DOHH2 (cell line): Measurements from ENCODE around the gene VSIG10L.

Source experiments
- H3F3A ChIP-seq: fragments of 200-600 bp; sonication (generic), shearing (Covaris generic); 2 replicates; pipeline ENCODE4 v1.6.0; 2016; ENCODE audit warnings: antibody characterized with exemption, mild to moderate bottlenecking; ENCODE audit not compliant: control insufficient read depth, insufficient read depth
- H3K27ac ChIP-seq: fragments of 200-600 bp; sonication (generic); 2 replicates; pipeline ENCODE4 v1.5.1; 2014; ENCODE audit warnings: low read depth, mild to moderate bottlenecking, low read length, moderate library complexity
- H3K27me3 ChIP-seq: fragments of 200-600 bp; sonication (generic); 2 replicates; pipeline ENCODE4 v1.6.1; 2014; ENCODE audit warnings: mild to moderate bottlenecking, low read length, mixed read lengths; ENCODE audit not compliant: control insufficient read depth
- H3K36me3 ChIP-seq: fragments of 200-600 bp; sonication (generic); 2 replicates; pipeline ENCODE4 v1.6.1; 2014; ENCODE audit warnings: mild to moderate bottlenecking, low read length, moderate library complexity, mixed read lengths; ENCODE audit not compliant: control insufficient read depth
- H3K4me1 ChIP-seq: fragments of 200-600 bp; sonication (generic); 2 replicates; pipeline ENCODE4 v1.6.1; 2014; ENCODE audit warnings: mild to moderate bottlenecking, low read length, mixed read lengths; ENCODE audit not compliant: control insufficient read depth
- H3K4me2 ChIP-seq: fragments of 200-600 bp; sonication (generic); 2 replicates; pipeline ENCODE4 v1.6.0; 2014; ENCODE audit warnings: mild to moderate bottlenecking, low read length, moderate library complexity
- H3K4me3 ChIP-seq: fragments of 200-600 bp; sonication (generic); 2 replicates; pipeline ENCODE4 v1.5.1; 2014; ENCODE audit warnings: mild to moderate bottlenecking, low read length, mixed read lengths
- H3K79me2 ChIP-seq: fragments of 200-600 bp; sonication (generic); 2 replicates; pipeline ENCODE4 v1.6.1; 2014; ENCODE audit warnings: mild to moderate bottlenecking, low read length, mixed read lengths; ENCODE audit not compliant: control insufficient read depth
- H3K9me2 ChIP-seq: fragments of 200-600 bp; sonication (generic); replicated peaks from 2 replicates; pipeline ENCODE4 v1.6.1; 2014; ENCODE audit warnings: mild to moderate bottlenecking, low read length, mixed read lengths; ENCODE audit not compliant: control insufficient read depth
- H3K9me3 ChIP-seq: fragments of 200-600 bp; sonication (generic); 2 replicates; pipeline ENCODE4 v1.6.1; 2014; ENCODE audit warnings: antibody characterized with exemption, low read length, mixed read lengths; ENCODE audit not compliant: control insufficient read depth, insufficient read depth
- H4K20me1 ChIP-seq: fragments of 200-600 bp; sonication (generic); 2 replicates; pipeline ENCODE4 v1.6.0; 2014; ENCODE audit warnings: low read depth, mild to moderate bottlenecking, antibody characterized with exemption, low read length, moderate library complexity; ENCODE audit not compliant: control insufficient read depth, insufficient read depth
- CTCF ChIP-seq: fragments of 200-600 bp; sonication (generic); IDR thresholded peaks from one replicate; pipeline ENCODE4 v1.5.1; 2014; ENCODE audit warnings: antibody characterized with exemption, mild to moderate bottlenecking, low read depth, low read length; ENCODE audit not compliant: poor library complexity, severe bottlenecking
- EZH2phosphoT487 ChIP-seq: fragments of 200-600 bp; sonication (generic); IDR thresholded peaks from 2 replicates; pipeline ENCODE4 v1.6.1; 2017; ENCODE audit warnings: borderline replicate concordance, mild to moderate bottlenecking, antibody characterized with exemption, low read length, moderate library complexity, mixed read lengths

Gene VSIG10L

GRCh38 chr19:51367255-51367564 lies 25.3 kb upstream of the VSIG10L start:
- peak overlapping the region; percentile 100 for H3K4me3 ChIP-seq
- peaks cover 10% of the 10 kb centered on the region; the same call in 1 of the 2 replicates for H3K36me3 ChIP-seq
- H3F3A ChIP-seq, result no peaks in the 10 kb centered on the region
- no peaks in the 10 kb centered on the region for H3K27me3 ChIP-seq
- no peaks in the 10 kb centered on the region for H4K20me1 ChIP-seq
- TF ChIP-seq CTCF (no peak), EZH2phosphoT487 (no peak)
- H3K79me2 ChIP-seq, result peaks cover 43% of the 10 kb centered on the region
- H3K27ac ChIP-seq, result peak overlapping the region; percentile 84
- H3K4me2 ChIP-seq, result peak overlapping the region; percentile 98
- peaks cover 27% of the 10 kb centered on the region for H3K4me1 ChIP-seq
- no peaks in the 10 kb centered on the region for H3K9me3 ChIP-seq
- no peaks in the 10 kb centered on the region for H3K9me2 ChIP-seq

- Histone ChIP-seq H3K9me2 (no peaks in the 10 kb centered on the region), H3F3A (no peaks in the 10 kb centered on the region), H3K27ac (peak overlapping the region; percentile 84), H3K27me3 (no peaks in the 10 kb centered on the region), H3K4me3 (peak overlapping the region; percentile 100), H3K9me3 (no peaks in the 10 kb centered on the region), H3K36me3 (peaks cover 10% of the 10 kb centered on the region; the same call in 1 of the 2 replicates), H4K20me1 (no peaks in the 10 kb centered on the region), H3K4me1 (peaks cover 25% of the 10 kb centered on the region), H3K79me2 (peaks cover 45% of the 10 kb centered on the region), H3K4me2 (peak overlapping the region; percentile 98)
- TF ChIP-seq EZH2phosphoT487, result no peak
These were observed 24.7 kb upstream of the VSIG10L start for GRCh38 chr19:51366389-51367254.

GRCh38 chr19:51365965-51366388 lies 24.0 kb upstream of the VSIG10L start, which contains the start of gene ETFB:
ETFB (minus strand) TSS chr19:51366388; CDS start chr19:51366326, 62 bp downstream.
- Histone ChIP-seq H4K20me1 (no peaks in the 10 kb centered on the region), H3K36me3 (peaks cover 10% of the 10 kb centered on the region; the same call in 1 of the 2 replicates), H3F3A (no peaks in the 10 kb centered on the region), H3K9me2 (no peaks in the 10 kb centered on the region), H3K4me1 (peaks cover 25% of the 10 kb centered on the region), H3K27me3 (no peaks in the 10 kb centered on the region), H3K4me3 (peak within 1 kb of the TSS; percentile 100), H3K9me3 (no peaks in the 10 kb centered on the region), H3K79me2 (peaks cover 45% of the 10 kb centered on the region), H3K4me2 (peak within 1 kb of the TSS; percentile 98), H3K27ac (peak within 1 kb of the TSS; percentile 84)
- TF ChIP-seq CTCF, result no peak
